ENCODE measurements around the gene KLHL3. TPM values are rescaled to one million over a fixed set of nuclear protein-coding genes. Genes with fewer than 3 reads are reported as not detected.

Gene KLHL3
- total and polyA plus RNA-seq, 11 donors, result 8.3 to 77.6 (median 26.1) TPM

- Histone ChIP-seq H3K4me1 (peaks cover 0 to 6% (median 0%) of the 10 kb centered on the region in 12 donors), H3K9me3 (peaks cover 0 to 8% (median 0%) of the 10 kb centered on the region in 12 donors), H3K27ac (no peak overlapping the region), H3K4me3 (no peak overlapping the region), H3K27me3 (no peaks in the 10 kb centered on the region), H3K36me3 (peaks cover 0 to 49% (median 24%) of the 10 kb centered on the region in 9 donors)
- TF ChIP-seq, protein P1, sequence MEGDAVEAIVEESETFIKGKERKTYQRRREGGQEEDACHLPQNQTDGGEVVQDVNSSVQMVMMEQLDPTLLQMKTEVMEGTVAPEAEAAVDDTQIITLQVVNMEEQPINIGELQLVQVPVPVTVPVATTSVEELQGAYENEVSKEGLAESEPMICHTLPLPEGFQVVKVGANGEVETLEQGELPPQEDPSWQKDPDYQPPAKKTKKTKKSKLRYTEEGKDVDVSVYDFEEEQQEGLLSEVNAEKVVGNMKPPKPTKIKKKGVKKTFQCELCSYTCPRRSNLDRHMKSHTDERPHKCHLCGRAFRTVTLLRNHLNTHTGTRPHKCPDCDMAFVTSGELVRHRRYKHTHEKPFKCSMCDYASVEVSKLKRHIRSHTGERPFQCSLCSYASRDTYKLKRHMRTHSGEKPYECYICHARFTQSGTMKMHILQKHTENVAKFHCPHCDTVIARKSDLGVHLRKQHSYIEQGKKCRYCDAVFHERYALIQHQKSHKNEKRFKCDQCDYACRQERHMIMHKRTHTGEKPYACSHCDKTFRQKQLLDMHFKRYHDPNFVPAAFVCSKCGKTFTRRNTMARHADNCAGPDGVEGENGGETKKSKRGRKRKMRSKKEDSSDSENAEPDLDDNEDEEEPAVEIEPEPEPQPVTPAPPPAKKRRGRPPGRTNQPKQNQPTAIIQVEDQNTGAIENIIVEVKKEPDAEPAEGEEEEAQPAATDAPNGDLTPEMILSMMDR (IDR thresholded peaks at IDR 0.05), result no peak
- no peak for TF ChIP-seq POLR2A (IDR thresholded peaks at IDR 0.05)
- ATAC-seq, result peak in 1 of 4 donors; percentile 25
- intact Hi-C loops (cut with DNase I), result loop anchor here in 2 of 10 donors (5.0 to 10.0 kb wide), 3 partner anchors 398 to 498 kb away; partner anchors contain the start of genes FAM13B (in 1 of the 2) and NME5 (in 1 of the 2)
- no peak for DNase-seq
- WGBS, 4 donors, result 95 to 96% (median 95%) methylated on average over 15 of the region's 15 CpGs
Observed at GRCh38 chr5:137636830-137637714, 98.8 kb downstream of the KLHL3 start.

DNA sequence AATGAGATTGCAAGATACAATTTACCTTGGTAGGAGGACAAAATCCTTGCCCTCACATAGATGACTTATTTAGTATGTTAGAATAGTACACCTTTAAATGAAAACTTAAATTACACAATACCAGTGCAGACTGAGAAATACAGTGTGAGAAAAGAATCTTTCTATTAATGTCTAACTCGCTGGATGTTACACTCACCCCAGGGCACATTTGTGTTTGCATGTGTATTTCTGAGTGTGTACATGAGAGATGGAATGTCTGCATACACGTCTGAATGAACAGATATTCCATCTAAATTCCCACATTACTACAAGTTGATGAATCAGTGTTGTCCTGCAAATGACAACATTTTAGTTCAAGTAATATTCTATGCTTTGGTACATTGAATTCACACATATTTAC lies 99.8 kb downstream of the KLHL3 start:
- WGBS, 4 donors, result 71 to 75% (median 72%) methylated on average over 2 of the region's 2 CpGs
- H3K27me3 ChIP-seq, result no peaks in the 10 kb centered on the region
- no peak for TF ChIP-seq POLR2A (IDR thresholded peaks at IDR 0.05)
- TF ChIP-seq, protein P1 (IDR thresholded peaks at IDR 0.05), result no peak
- H3K4me3 ChIP-seq, result no peak overlapping the region
- intact Hi-C loops (cut with DNase I), result loop anchor here in 2 of 10 donors (5.0 to 10.0 kb wide), 3 partner anchors 399 to 499 kb away; partner anchors contain the start of genes FAM13B (in 1 of the 2) and NME5 (in 1 of the 2)
- ATAC-seq (no peak), DNase-seq (no peak)
- H3K27ac ChIP-seq, result no peak overlapping the region
- H3K36me3 ChIP-seq, result peaks cover 0 to 49% (median 24%) of the 10 kb centered on the region in 9 donors
- H3K4me1 ChIP-seq, result peaks cover 0 to 12% (median 5%) of the 10 kb centered on the region in 12 donors
- H3K9me3 ChIP-seq, result peaks cover 0 to 10% (median 0%) of the 10 kb centered on the region in 12 donors

DNA sequence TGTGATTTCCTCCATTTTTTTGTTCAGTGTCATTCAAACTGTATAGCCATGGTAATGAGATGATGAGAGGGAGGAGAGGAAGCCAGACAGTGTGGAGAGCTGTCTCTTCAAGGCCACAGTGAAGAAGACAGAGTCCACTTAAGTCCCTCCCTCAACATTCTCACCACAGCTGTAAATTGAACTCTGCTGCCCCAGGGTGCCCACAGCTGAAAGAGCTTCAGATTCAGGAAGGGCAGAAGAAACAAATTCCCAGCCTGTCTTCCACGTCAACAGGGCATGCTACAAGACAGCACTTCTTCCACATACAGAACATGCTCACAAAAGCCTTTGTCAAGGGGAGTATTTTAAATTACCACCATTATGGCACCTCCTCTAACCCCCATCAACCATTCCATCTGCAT lies 100.4 kb downstream of the KLHL3 start:
- Histone ChIP-seq H3K27me3 (no peaks in the 10 kb centered on the region), H3K36me3 (peaks cover 0 to 49% (median 24%) of the 10 kb centered on the region in 9 donors), H3K9me3 (peaks cover 0 to 10% (median 0%) of the 10 kb centered on the region in 12 donors), H3K4me3 (no peak overlapping the region), H3K4me1 (peaks cover 0 to 17% (median 10%) of the 10 kb centered on the region in 12 donors), H3K27ac (no peak overlapping the region)
- 73 to 90% (median 82%) methylated on average over 1 of the region's 1 CpG for WGBS, 4 donors
- TF ChIP-seq, protein P1 (IDR thresholded peaks at IDR 0.05), result no peak
- TF ChIP-seq POLR2A (IDR thresholded peaks at IDR 0.05), result no peak
- no peak for ATAC-seq
- intact Hi-C loops (cut with DNase I), result loop anchor here in 2 of 10 donors (5.0 to 10.0 kb wide), 3 partner anchors 399 to 499 kb away; partner anchors contain the start of genes FAM13B (in 1 of the 2) and NME5 (in 1 of the 2)
- DNase-seq, result no peak

GRCh38 chr5:137633896-137634295 lies 102.0 kb downstream of the KLHL3 start:
- Histone ChIP-seq H3K36me3 (peaks cover 0 to 40% (median 20%) of the 10 kb centered on the region in 9 donors), H3K4me1 (peaks cover 0 to 27% (median 20%) of the 10 kb centered on the region in 12 donors), H3K27ac (no peak overlapping the region), H3K4me3 (no peak overlapping the region), H3K9me3 (peaks cover 0 to 10% (median 0%) of the 10 kb centered on the region in 12 donors), H3K27me3 (no peaks in the 10 kb centered on the region)
- intact Hi-C loops (cut with DNase I), result loop anchor here in 2 of 10 donors (5.0 to 10.0 kb wide), 3 partner anchors 108 to 501 kb away; partner anchors contain the start of genes FAM13B (in 1 of the 2) and NME5 (in 1 of the 2)
- no peak for DNase-seq
- ATAC-seq, result no peak
- 94 to 97% (median 96%) methylated on average over 9 of the region's 9 CpGs for WGBS, 4 donors
- TF ChIP-seq, protein P1 (IDR thresholded peaks at IDR 0.05), result no peak
- TF ChIP-seq POLR2A (IDR thresholded peaks at IDR 0.05), result no peak
